GM23338 (cell line): Measurements from ENCODE around the gene RAB17. TPM values are rescaled to one million over a fixed set of nuclear protein-coding genes. Genes with fewer than 3 reads are reported as not detected.
A peak's percentile ranks its signal among the peaks of the same experiment; 100 is the strongest.

Source experiments
- ATAC-seq: fragments of 200-7000 bp; cut with Tn5 transposase; 3 replicates; pipeline ENCODE4 v1.9.1; 2020
- DNase-seq: peaks from one replicate; pipeline ENCODE4 v3.0.0-alpha.2; 2015; ENCODE audit warnings: low spot score
- H2AFZ ChIP-seq: fragments of 200-600 bp; sonication (generic); 2 replicates; pipeline ENCODE4 v1.8.0; 2016; ENCODE audit warnings: antibody characterized with exemption, mild to moderate bottlenecking, moderate library complexity
- H3F3A ChIP-seq: fragments of 200-600 bp; sonication (generic); replicated peaks from 2 replicates; pipeline ENCODE4 v1.8.0; 2017; ENCODE audit warnings: antibody characterized with exemption, mixed run types, low read depth
- H3K27ac ChIP-seq: fragments of 200-600 bp; sonication (generic); 2 replicates; pipeline ENCODE4 v1.6.1; 2016; ENCODE audit warnings: low read depth
- H3K27me3 ChIP-seq: fragments of 200-600 bp; sonication (generic); 2 replicates; pipeline ENCODE4 v1.8.0; 2016; ENCODE audit warnings: mild to moderate bottlenecking, mixed run types, moderate library complexity; ENCODE audit not compliant: insufficient read depth
- H3K36me3 ChIP-seq: fragments of 200-600 bp; sonication (generic); 2 replicates; pipeline ENCODE4 v1.8.0; 2016; ENCODE audit warnings: mild to moderate bottlenecking; ENCODE audit not compliant: insufficient read depth
- H3K4me1 ChIP-seq: fragments of 200-600 bp; sonication (generic); 2 replicates; pipeline ENCODE4 v1.8.0; 2016; ENCODE audit warnings: mild to moderate bottlenecking, moderate library complexity; ENCODE audit not compliant: insufficient read depth
- H3K4me2 ChIP-seq: fragments of 200-600 bp; sonication (generic); 2 replicates; pipeline ENCODE4 v1.7.1; 2017; ENCODE audit warnings: mixed run types
- H3K4me3 ChIP-seq: fragments of 200-600 bp; sonication (generic); 2 replicates; pipeline ENCODE4 v1.6.1; 2016; ENCODE audit warnings: mixed run types
- H3K79me2 ChIP-seq: fragments of 200-600 bp; sonication (generic); replicated peaks from 2 replicates; pipeline ENCODE4 v1.8.0; 2017; ENCODE audit warnings: mild to moderate bottlenecking; ENCODE audit not compliant: insufficient read depth
- H3K9me2 ChIP-seq: fragments of 200-600 bp; sonication (generic); 2 replicates; pipeline ENCODE4 v1.8.0; 2017; ENCODE audit not compliant: insufficient read depth
- H4K20me1 ChIP-seq: fragments of 200-600 bp; sonication (generic); replicated peaks from 2 replicates; pipeline ENCODE4 v1.8.0; 2017; ENCODE audit warnings: mild to moderate bottlenecking; ENCODE audit not compliant: insufficient read depth
- H3K27ac Mint-ChIP-seq: 2 replicates; pipeline ENCODE4 v1.8.0; 2020; ENCODE audit warnings: inconsistent platforms, mild to moderate bottlenecking, moderate library complexity, mixed read lengths
- H3K27me3 Mint-ChIP-seq: 3 replicates; pipeline ENCODE4 v1.8.0; 2022; ENCODE audit warnings: low read depth, mild to moderate bottlenecking, moderate library complexity, mixed read lengths, inconsistent platforms; ENCODE audit not compliant: insufficient read depth, poor library complexity
- H3K36me3 Mint-ChIP-seq: 3 replicates; pipeline ENCODE4 v1.8.0; 2021; ENCODE audit warnings: low read depth, mild to moderate bottlenecking, inconsistent platforms, moderate library complexity, mixed read lengths
- H3K4me1 Mint-ChIP-seq: 3 replicates; pipeline ENCODE4 v1.8.0; 2020; ENCODE audit warnings: mild to moderate bottlenecking, inconsistent platforms, mixed read lengths
- H3K4me3 Mint-ChIP-seq: 3 replicates; pipeline ENCODE4 v1.8.0; 2021; ENCODE audit warnings: moderate library complexity, mild to moderate bottlenecking, inconsistent platforms, mixed read lengths
- H3K9me3 Mint-ChIP-seq: 3 replicates; pipeline ENCODE4 v1.8.0; 2020; ENCODE audit warnings: moderate library complexity, mild to moderate bottlenecking, inconsistent platforms, mixed read lengths
- CREB1 ChIP-seq: fragments of 250-450 bp; sonication (Bioruptor Pico); IDR thresholded peaks from 2 replicates; pipeline ENCODE4 v1.5.0; 2020; ENCODE audit warnings: low read depth, mild to moderate bottlenecking, moderate library complexity
- ETS1 ChIP-seq: IDR thresholded peaks from 2 replicates; pipeline ENCODE4 v1.6.1; 2016; ENCODE audit warnings: antibody characterized with exemption
- EZH2 ChIP-seq: fragments of 200-600 bp; sonication (generic); IDR thresholded peaks from one replicate; pipeline ENCODE4 v1.8.0; 2017; ENCODE audit warnings: antibody characterized with exemption, mild to moderate bottlenecking, low read depth; ENCODE audit not compliant: unreplicated experiment
- EZH2phosphoT487 ChIP-seq: fragments of 200-600 bp; sonication (generic); IDR thresholded peaks from one replicate; pipeline ENCODE4 v1.8.1; 2018; ENCODE audit warnings: antibody characterized with exemption; ENCODE audit not compliant: unreplicated experiment
- JUNB ChIP-seq: IDR thresholded peaks from one replicate; pipeline ENCODE4 v1.6.1; 2016; ENCODE audit warnings: antibody characterized with exemption; ENCODE audit not compliant: unreplicated experiment
- NANOG ChIP-seq: IDR thresholded peaks from 2 replicates; pipeline ENCODE4 v1.6.1; 2016; ENCODE audit warnings: antibody characterized with exemption, borderline replicate concordance
- POLR2AphosphoS5 ChIP-seq: IDR thresholded peaks from 2 replicates; pipeline ENCODE4 v1.6.1; 2016; ENCODE audit warnings: antibody characterized with exemption, low read depth
- REST ChIP-seq: IDR thresholded peaks from one replicate; pipeline ENCODE4 v1.6.1; 2018; ENCODE audit warnings: antibody characterized with exemption; ENCODE audit not compliant: unreplicated experiment
- STAT1 ChIP-seq: IDR thresholded peaks from one replicate; pipeline ENCODE4 v1.6.1; 2016; ENCODE audit warnings: antibody characterized with exemption; ENCODE audit not compliant: unreplicated experiment
- ZNF114 ChIP-seq: fragments of 250-450 bp; sonication (Bioruptor Pico); IDR thresholded peaks from 2 replicates; pipeline ENCODE4 v1.5.0; 2020; ENCODE audit warnings: mild to moderate bottlenecking, moderate library complexity
- ZNF331 ChIP-seq: fragments of 250-450 bp; sonication (Bioruptor Pico); IDR thresholded peaks from 2 replicates; pipeline ENCODE4 v1.5.0; 2020; ENCODE audit warnings: low read depth, mild to moderate bottlenecking, moderate library complexity
- polyA plus RNA-seq: library from polyadenylated mRNA; unstranded; fragments of >200 nt; fragmentation: Nextera tagmentation; extraction: Ambion mirVana; gene quantifications from 2 replicates; pipeline ENCODE4 v1.2.1, GENCODE V29; 2016
- total RNA-seq: library from RNA; depleted of rRNA; stranded (reverse); fragments of >200 nt; shearing (Covaris generic); gene quantifications from 2 replicates; pipeline ENCODE4 v1.2.3, GENCODE V29; 2014

The RAB17 gene
- total and polyA plus RNA-seq, 2 experiments from 2014 or later: 22.4 to 26.9 TPM

GRCh38 chr2:237546876-237547395 is 43.6 kb downstream of the RAB17 start (continued):
- no peak for TF ChIP-seq EZH2
- TF ChIP-seq ETS1: no peak
- no peak for TF ChIP-seq POLR2AphosphoS5

GRCh38 chr2:237546040-237546875 is 44.3 kb downstream of the RAB17 start:
- no peak for ATAC-seq
- TF ChIP-seq JUNB (no peak), CREB1 (CRISPR knock-in tag) (no peak), EZH2phosphoT487 (no peak), ZNF114 (CRISPR knock-in tag) (no peak), POLR2AphosphoS5 (no peak), STAT1 (no peak), ZNF331 (CRISPR knock-in tag) (no peak), EZH2 (no peak), ETS1 (no peak), REST (no peak), NANOG (no peak)

More at GRCh38 chr2:237546040-237546875, 44.3 kb downstream of the RAB17 start:
- H3K4me3 ChIP-seq: no peak overlapping the region
- H3K4me1 ChIP-seq: no peaks in the 10 kb centered on the region
- no peak overlapping the region for H3K4me2 ChIP-seq
- Mint-ChIP-seq H3K27ac (no peak overlapping the region), H3K4me1 (peaks cover 2% of the 10 kb centered on the region; the same call in 1 of the 3 replicates), H3K9me3 (peaks cover 3% of the 10 kb centered on the region; the same call in 1 of the 3 replicates), H3K4me3 (no peak overlapping the region), H3K36me3 (no peaks in the 10 kb centered on the region; the same call in none of the 3 replicates), H3K27me3 (peaks cover 9% of the 10 kb centered on the region)
- H4K20me1 ChIP-seq: no peaks in the 10 kb centered on the region
- H3K36me3 ChIP-seq: no peaks in the 10 kb centered on the region
- 0 out of 2 replicates have a peak overlapping the region, but pooled peaks have one; percentile 57 for H3K27ac ChIP-seq
- no peaks in the 10 kb centered on the region for H3K27me3 ChIP-seq
- H3F3A ChIP-seq: no peaks in the 10 kb centered on the region
- DNase-seq: no peak
- no peak overlapping the region for H2AFZ ChIP-seq
- H3K79me2 ChIP-seq: no peaks in the 10 kb centered on the region
- no peaks in the 10 kb centered on the region for H3K9me2 ChIP-seq
